ENCODE data around the gene ADAMTS1.
"Not testable (repeated sequence)": the region's sequence is repeated elsewhere in the genome, so short reads cannot be mapped to it uniquely, and the experiment has no call there.

ADAMTS1 gene
- 1.2 to 21.9 (median 3.1) reads per million in 4 experiments for total RNA-seq

- DNase-seq, result no peak
Observed at GRCh38 chr21:26845066-26845758, at the start of gene ADAMTS1. Gene ADAMTS1 (minus strand): TSS chr21:26845409. CDS start chr21:26844954, 455 bp downstream.

- no peak for DNase-seq
Observed at GRCh38 chr21:26892151-26892550, 46.9 kb upstream of the ADAMTS1 start.

GRCh38 chr21:26888931-26889330, 43.7 kb upstream of the ADAMTS1 start:
- DNase-seq, result no peak

- no peak for DNase-seq
Observed at GRCh38 chr21:26888256-26888655, 43.0 kb upstream of the ADAMTS1 start.

- DNase-seq, result no peak
Observed at GRCh38 chr21:26887251-26887650, 42.0 kb upstream of the ADAMTS1 start.

GRCh38 chr21:26884436-26884835, 39.2 kb upstream of the ADAMTS1 start:
- no peak for DNase-seq

GRCh38 chr21:26883768-26884167, 38.6 kb upstream of the ADAMTS1 start:
- no peak for DNase-seq

- no peak for DNase-seq
Observed at GRCh38 chr21:26881504-26882228, 36.5 kb upstream of the ADAMTS1 start.

GRCh38 chr21:26877018-26877417, 31.8 kb upstream of the ADAMTS1 start:
- no peak for DNase-seq

GRCh38 chr21:26874347-26874746, 29.1 kb upstream of the ADAMTS1 start:
- DNase-seq, result no peak

- no peak for DNase-seq
Observed at GRCh38 chr21:26865857-26866256, 20.6 kb upstream of the ADAMTS1 start.

- not testable (repeated sequence) for DNase-seq
Observed at GRCh38 chr21:26856871-26857350, 11.7 kb upstream of the ADAMTS1 start.

- not testable (repeated sequence) for DNase-seq
Observed at GRCh38 chr21:26854695-26855094, 9.5 kb upstream of the ADAMTS1 start.

- DNase-seq, result no peak
Observed at GRCh38 chr21:26852423-26852822, 7.2 kb upstream of the ADAMTS1 start.

GRCh38 chr21:26851109-26851944, 6.1 kb upstream of the ADAMTS1 start:
- DNase-seq, result no peak

GRCh38 chr21:26850116-26850643, 5.0 kb upstream of the ADAMTS1 start:
- no peak for DNase-seq

GRCh38 chr21:26849428-26850115, 4.4 kb upstream of the ADAMTS1 start:
- no peak for DNase-seq

GRCh38 chr21:26847921-26848320, 2.7 kb upstream of the ADAMTS1 start:
- no peak for DNase-seq

GRCh38 chr21:26847002-26847401, 1.8 kb upstream of the ADAMTS1 start:
- no peak for DNase-seq

- no peak for DNase-seq
Observed at GRCh38 chr21:26846036-26846931, 1.1 kb upstream of the ADAMTS1 start.

- DNase-seq, result no peak
Observed at GRCh38 chr21:26845759-26846035, 488 bp upstream of the ADAMTS1 start.
